Neuronal stem cell (in vitro differentiated cells): Measurements from ENCODE around the gene KRTAP19-1.

Source experiments
- DNase-seq: peaks from one replicate; pipeline ENCODE4 v3.0.0-alpha.2; 2013; ENCODE audit warnings: low spot score
- H2AFZ ChIP-seq: one replicate; pipeline ENCODE4 v1.6.1; 2013; ENCODE audit warnings: mild to moderate bottlenecking, low read length, inconsistent platforms
- H2AK5ac ChIP-seq: 2 replicates; pipeline ENCODE4 v1.6.1; 2013; ENCODE audit warnings: low read depth, mild to moderate bottlenecking, inconsistent platforms, low read length, moderate library complexity, mixed read lengths
- H2BK120ac ChIP-seq: 2 replicates; pipeline ENCODE4 v1.6.1; 2013; ENCODE audit warnings: low read depth, mild to moderate bottlenecking, inconsistent platforms, low read length, moderate library complexity, mixed read lengths
- H2BK12ac ChIP-seq: one replicate; pipeline ENCODE4 v1.6.1; 2013; ENCODE audit warnings: low read length, inconsistent platforms
- H2BK15ac ChIP-seq: 2 replicates; pipeline ENCODE4 v1.6.1; 2013; ENCODE audit warnings: mild to moderate bottlenecking, low read length, inconsistent platforms, mixed read lengths
- H2BK5ac ChIP-seq: one replicate; pipeline ENCODE4 v1.6.1; 2013; ENCODE audit warnings: inconsistent platforms, mild to moderate bottlenecking, low read length, moderate library complexity
- H3K14ac ChIP-seq: one replicate; pipeline ENCODE4 v1.6.1; 2013; ENCODE audit warnings: low read length, inconsistent platforms
- H3K18ac ChIP-seq: 2 replicates; pipeline ENCODE4 v1.6.1; 2013; ENCODE audit warnings: low read length, inconsistent platforms
- H3K23ac ChIP-seq: 2 replicates; pipeline ENCODE4 v1.6.1; 2013; ENCODE audit warnings: low read depth, mild to moderate bottlenecking, mixed read lengths, low read length, inconsistent platforms; ENCODE audit not compliant: poor library complexity
- H3K27ac ChIP-seq: replicated peaks from 3 replicates; pipeline ENCODE4 v1.5.1; 2013; ENCODE audit warnings: low read length, inconsistent platforms
- H3K27me3 ChIP-seq, 3 experiments: 2 replicates each; pipeline ENCODE4 v1.6.1; 2013; ENCODE audit warnings: low read length in 3 of 3, mild to moderate bottlenecking in 2 of 3, inconsistent platforms in 1 of 3, low read depth in 1 of 3, mixed read lengths in 1 of 3, moderate library complexity in 1 of 3; ENCODE audit not compliant: control insufficient read depth in 3 of 3, insufficient read depth in 3 of 3
- H3K36me3 ChIP-seq, 2 donors: replicated peaks in 1 of 2; 2 replicates each; pipeline ENCODE4 v1.6.1; 2013; ENCODE audit warnings: low read length in 2 of 2; ENCODE audit not compliant: control insufficient read depth in 2 of 2, insufficient read depth in 2 of 2
- H3K4ac ChIP-seq: 2 replicates; pipeline ENCODE4 v1.6.1; 2013; ENCODE audit warnings: inconsistent platforms, mild to moderate bottlenecking, low read length, moderate library complexity
- H3K4me1 ChIP-seq, 2 donors: 1 replicate in 1 of 2; 2 replicates in 1 of 2; pipeline ENCODE4 v1.6.1; 2013; ENCODE audit warnings: low read length in 2 of 2, low read depth in 1 of 2; ENCODE audit not compliant: control insufficient read depth in 2 of 2, insufficient read depth in 1 of 2
- H3K4me2 ChIP-seq: one replicate; pipeline ENCODE4 v1.6.1; 2013; ENCODE audit warnings: mild to moderate bottlenecking, low read length, inconsistent platforms; ENCODE audit not compliant: insufficient read depth, poor library complexity, severe bottlenecking
- H3K4me3 ChIP-seq, 2 donors: 2 replicates each; pipeline ENCODE4 v1.5.1; 2013; ENCODE audit warnings: low read length in 2 of 2, mild to moderate bottlenecking in 2 of 2, inconsistent platforms in 1 of 2, moderate library complexity in 1 of 2
- H3K79me1 ChIP-seq: one replicate; pipeline ENCODE4 v1.6.1; 2013; ENCODE audit warnings: low read depth, mild to moderate bottlenecking, inconsistent platforms, low read length, moderate library complexity
- H3K9ac ChIP-seq: one replicate; pipeline ENCODE4 v1.6.1; 2013; ENCODE audit warnings: mild to moderate bottlenecking, low read depth, low read length, inconsistent platforms; ENCODE audit not compliant: poor library complexity
- H3K9me3 ChIP-seq, 2 donors: replicated peaks in 1 of 2; 2 replicates each; pipeline versions ENCODE3 to v1.6.1; 2013; ENCODE audit warnings: low read length in 2 of 2, mild to moderate bottlenecking in 2 of 2, inconsistent platforms in 1 of 2, low read depth in 1 of 2, mixed read lengths in 1 of 2, moderate library complexity in 1 of 2; ENCODE audit not compliant: control insufficient read depth in 2 of 2, insufficient read depth in 1 of 2
- H4K8ac ChIP-seq: one replicate; pipeline ENCODE4 v1.6.1; 2013; ENCODE audit warnings: low read depth, mild to moderate bottlenecking, inconsistent platforms, low read length, moderate library complexity
- H4K91ac ChIP-seq: one replicate; pipeline ENCODE4 v1.6.1; 2013; ENCODE audit warnings: low read length, low read depth, mild to moderate bottlenecking, inconsistent platforms; ENCODE audit not compliant: poor library complexity
- WGBS, 2 donors: extraction: QIAGEN DNeasy Blood & Tissue Kit; methylation state at CpG; one replicate each; pipeline ENCODE4 v1.1.7; 2013; ENCODE audit warnings: missing lambda C conversion rate in 2 of 2, mixed read lengths in 1 of 2; ENCODE audit not compliant: insufficient read length in 2 of 2, insufficient replicate concordance in 1 of 2; ENCODE audit errors: extremely low coverage in 2 of 2; 5-methylcytosine and 5-hydroxymethylcytosine counted together

The KRTAP19-1 gene

DNA sequence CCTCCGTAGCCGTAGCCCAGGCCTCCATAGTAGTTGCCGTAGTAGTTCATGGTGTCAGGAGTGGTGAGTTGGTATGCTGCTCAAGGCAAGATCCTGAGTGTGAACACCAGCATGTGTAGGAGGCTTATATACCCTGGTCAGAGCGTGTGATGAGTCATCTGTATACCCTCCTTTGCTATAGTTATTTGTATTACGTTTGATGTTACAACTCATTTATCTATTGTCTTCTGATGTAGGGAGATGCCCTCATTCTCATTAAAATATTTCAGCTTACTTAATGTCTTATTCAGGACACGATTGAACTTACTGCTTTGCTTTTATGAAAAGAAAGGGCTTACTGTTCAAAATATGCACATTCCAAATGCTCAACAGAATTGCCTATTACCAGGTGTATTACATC, 21.9 kb upstream of the KRTAP19-1 start, which contains the start of gene KRTAP19-5:
Gene KRTAP19-5, minus strand, starts transcription at position 101 of the 400 bp plus-strand sequence. Its CDS starts 51 bp downstream, at position 50.
- H2AK5ac ChIP-seq = no peak within 1 kb of the TSS
- H2BK5ac ChIP-seq = no peak within 1 kb of the TSS
- no peak within 1 kb of the TSS for H2AFZ ChIP-seq
- H4K8ac ChIP-seq = no peak within 1 kb of the TSS
- H3K79me1 ChIP-seq = no peaks in the 10 kb centered on the region
- peak within 1 kb of the TSS; percentile 20 for H3K18ac ChIP-seq
- H3K9ac ChIP-seq = no peak within 1 kb of the TSS
- H3K23ac ChIP-seq = no peak within 1 kb of the TSS
- no peak within 1 kb of the TSS for H3K4me3 ChIP-seq
- no peak for DNase-seq
- H3K27me3 ChIP-seq = no peaks in the 10 kb centered on the region
- no peaks in the 10 kb centered on the region for H3K4me1 ChIP-seq
- no peak within 1 kb of the TSS for H2BK15ac ChIP-seq
- no peak within 1 kb of the TSS for H2BK12ac ChIP-seq
- no peak within 1 kb of the TSS for H3K4ac ChIP-seq
- H3K9me3 ChIP-seq = no peaks in the 10 kb centered on the region
- no peak within 1 kb of the TSS for H4K91ac ChIP-seq
- no CpG with 5 or more reads among the region's 6 CpGs for WGBS, 2 donors
- no peaks in the 10 kb centered on the region for H3K36me3 ChIP-seq
- H3K4me2 ChIP-seq = no peak within 1 kb of the TSS
- H3K14ac ChIP-seq = no peak within 1 kb of the TSS
- H2BK120ac ChIP-seq = no peak within 1 kb of the TSS
- H3K27ac ChIP-seq = no peak within 1 kb of the TSS

DNA sequence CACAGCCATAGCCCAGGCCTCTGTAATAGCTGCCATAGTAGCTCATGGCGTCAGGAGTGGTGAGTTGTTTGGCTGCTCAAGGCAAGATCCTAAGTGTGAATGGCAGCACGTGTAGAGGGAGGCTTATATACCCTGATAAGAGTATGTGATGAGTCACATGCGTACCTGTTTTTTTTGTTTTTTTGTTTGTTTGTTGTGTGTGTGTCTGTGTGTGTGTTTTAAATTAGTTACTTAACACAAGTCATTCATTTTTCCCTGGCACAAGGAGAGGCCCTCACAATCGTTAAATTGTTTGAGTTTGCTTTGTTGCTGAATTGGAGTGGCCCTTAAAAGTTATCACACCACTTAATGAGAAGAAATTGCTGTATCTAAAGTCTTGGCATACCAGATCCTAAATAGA, 16.9 kb upstream of the KRTAP19-1 start, which contains the start of gene KRTAP19-4:
Gene KRTAP19-4, minus strand, starts transcription at position 101 of the 400 bp plus-strand sequence. Its CDS starts 55 bp downstream, at position 46.
- Histone ChIP-seq H3K27ac (no peak within 1 kb of the TSS), H2BK15ac (no peak within 1 kb of the TSS), H3K9me3 (no peaks in the 10 kb centered on the region), H4K8ac (no peak within 1 kb of the TSS), H3K4ac (no peak within 1 kb of the TSS), H2BK120ac (no peak within 1 kb of the TSS), H2BK12ac (no peak within 1 kb of the TSS), H3K23ac (no peak within 1 kb of the TSS), H3K18ac (no peak within 1 kb of the TSS), H3K27me3 (no peaks in the 10 kb centered on the region), H3K79me1 (no peaks in the 10 kb centered on the region), H4K91ac (no peak within 1 kb of the TSS), H2AK5ac (no peak within 1 kb of the TSS), H2BK5ac (no peak within 1 kb of the TSS), H3K9ac (no peak within 1 kb of the TSS), H3K4me1 (no peaks in the 10 kb centered on the region), H3K36me3 (no peaks in the 10 kb centered on the region), H2AFZ (no peak within 1 kb of the TSS), H3K14ac (no peak within 1 kb of the TSS), H3K4me2 (no peak within 1 kb of the TSS), H3K4me3 (no peak within 1 kb of the TSS)
- no CpG with 5 or more reads among the region's 4 CpGs for WGBS, 2 donors
- no peak for DNase-seq

DNA sequence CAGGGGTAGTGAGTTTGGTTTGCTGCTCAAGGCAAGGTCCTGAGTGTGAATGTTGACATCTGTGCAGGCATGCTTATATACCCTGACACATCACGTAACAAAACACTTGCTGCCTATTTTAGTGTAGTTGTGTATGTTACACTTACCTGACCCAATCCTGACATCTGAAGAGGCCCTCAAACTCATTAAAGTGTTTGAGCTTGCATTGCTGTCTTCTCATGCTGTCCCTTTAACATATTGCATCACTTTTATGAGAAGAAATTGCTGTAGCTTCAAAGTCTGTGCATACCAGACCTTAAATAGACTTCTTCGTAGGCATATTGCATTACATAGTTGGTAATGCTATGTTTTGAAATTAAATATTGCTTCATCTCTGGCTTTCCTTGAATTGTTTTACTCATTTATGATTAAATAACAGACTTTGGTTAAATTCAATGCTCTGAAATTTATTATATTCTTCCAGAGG, 11.8 kb upstream of the KRTAP19-1 start, which contains the start of gene KRTAP19-3:
Gene KRTAP19-3, minus strand, starts transcription at position 51 of the 466 bp plus-strand sequence. CDS start 56 bp downstream, outside the sequence.
- Histone ChIP-seq H3K18ac (no peak within 1 kb of the TSS), H3K9ac (no peak within 1 kb of the TSS), H3K23ac (no peak within 1 kb of the TSS), H2AK5ac (no peak within 1 kb of the TSS), H2BK15ac (no peak within 1 kb of the TSS), H3K27me3 (no peaks in the 10 kb centered on the region), H2BK120ac (no peak within 1 kb of the TSS), H3K79me1 (no peaks in the 10 kb centered on the region), H4K8ac (no peak within 1 kb of the TSS), H4K91ac (no peak within 1 kb of the TSS), H3K36me3 (no peaks in the 10 kb centered on the region), H3K27ac (no peak within 1 kb of the TSS), H2BK12ac (no peak within 1 kb of the TSS), H2BK5ac (no peak within 1 kb of the TSS), H3K14ac (no peak within 1 kb of the TSS), H2AFZ (no peak within 1 kb of the TSS), H3K9me3 (no peaks in the 10 kb centered on the region), H3K4me2 (no peak within 1 kb of the TSS), H3K4ac (no peak within 1 kb of the TSS), H3K4me1 (no peaks in the 10 kb centered on the region), H3K4me3 (no peak within 1 kb of the TSS)
- WGBS, 2 donors = no CpG with 5 or more reads among the region's 2 CpGs
- no peak for DNase-seq

DNA sequence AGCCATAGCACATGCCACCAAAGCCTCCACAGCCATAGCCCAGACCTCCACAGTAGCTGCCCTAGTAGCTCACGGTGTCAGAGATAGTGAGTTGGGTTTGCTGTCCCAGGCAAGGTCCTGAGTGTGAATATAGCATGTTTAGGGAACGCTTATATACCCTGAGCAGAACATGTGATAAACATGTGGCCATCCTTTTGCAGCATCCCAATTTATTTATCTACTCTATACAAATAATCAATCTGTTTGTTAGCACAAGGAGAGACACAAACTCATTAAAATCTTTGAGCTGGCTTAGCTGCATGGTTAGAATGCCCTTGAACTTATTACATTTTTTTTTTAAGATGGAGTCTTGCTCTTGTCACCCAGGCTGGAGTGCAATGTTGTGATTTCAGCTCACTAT, 7.2 kb upstream of the KRTAP19-1 start, which contains the start of gene KRTAP19-2:
Gene KRTAP19-2, minus strand, starts transcription at position 101 of the 400 bp plus-strand sequence. Its CDS starts 88 bp downstream, at position 13.
- DNase-seq = no peak
- H2AFZ ChIP-seq = no peak within 1 kb of the TSS
- H3K36me3 ChIP-seq = no peaks in the 10 kb centered on the region
- H3K23ac ChIP-seq = no peak within 1 kb of the TSS
- no CpG with 5 or more reads among the region's 2 CpGs for WGBS, 2 donors
- no peak within 1 kb of the TSS for H4K91ac ChIP-seq
- no peak within 1 kb of the TSS for H3K18ac ChIP-seq
- H2AK5ac ChIP-seq = no peak within 1 kb of the TSS
- no peaks in the 10 kb centered on the region for H3K4me1 ChIP-seq
- no peak within 1 kb of the TSS for H2BK120ac ChIP-seq
- peaks cover 0 to 1% of the 10 kb centered on the region in 2 donors for H3K9me3 ChIP-seq
- H3K4me2 ChIP-seq = no peak within 1 kb of the TSS
- H3K9ac ChIP-seq = no peak within 1 kb of the TSS
- no peak within 1 kb of the TSS for H3K4ac ChIP-seq
- peak within 1 kb of the TSS in 1 of 2 donors; percentile 63 for H3K4me3 ChIP-seq
- H2BK12ac ChIP-seq = no peak within 1 kb of the TSS
- no peaks in the 10 kb centered on the region for H3K27me3 ChIP-seq
- no peak within 1 kb of the TSS for H3K27ac ChIP-seq
- H2BK5ac ChIP-seq = no peak within 1 kb of the TSS
- H2BK15ac ChIP-seq = no peak within 1 kb of the TSS
- H3K79me1 ChIP-seq = no peaks in the 10 kb centered on the region
- H3K14ac ChIP-seq = no peak within 1 kb of the TSS
- no peak within 1 kb of the TSS for H4K8ac ChIP-seq
